Thyroid gland (tissue), 4 donors: ENCODE results near the gene IL4R.

Experiments used
- POLR2A ChIP-seq, 2 donors: fragments of 450-650 bp; IDR thresholded peaks; one replicate each; pipeline ENCODE4 v1.6.1; 2017; ENCODE audit warnings: antibody characterized with exemption in 2 of 2, mild to moderate bottlenecking in 2 of 2, moderate library complexity in 1 of 2
- TF ChIP-seq, protein P1 (sequence below), 6 experiments: fragments of 200-600 bp in 3 of 6; fragments of 450-650 bp in 3 of 6; sonication (generic) in 3 of 6; IDR thresholded peaks; one replicate each; pipeline ENCODE4 v1.5.1; 2016 to 2019; ENCODE audit warnings: antibody characterized with exemption in 6 of 6, mild to moderate bottlenecking in 2 of 6, inconsistent platforms in 1 of 6, moderate library complexity in 1 of 6

DNA sequence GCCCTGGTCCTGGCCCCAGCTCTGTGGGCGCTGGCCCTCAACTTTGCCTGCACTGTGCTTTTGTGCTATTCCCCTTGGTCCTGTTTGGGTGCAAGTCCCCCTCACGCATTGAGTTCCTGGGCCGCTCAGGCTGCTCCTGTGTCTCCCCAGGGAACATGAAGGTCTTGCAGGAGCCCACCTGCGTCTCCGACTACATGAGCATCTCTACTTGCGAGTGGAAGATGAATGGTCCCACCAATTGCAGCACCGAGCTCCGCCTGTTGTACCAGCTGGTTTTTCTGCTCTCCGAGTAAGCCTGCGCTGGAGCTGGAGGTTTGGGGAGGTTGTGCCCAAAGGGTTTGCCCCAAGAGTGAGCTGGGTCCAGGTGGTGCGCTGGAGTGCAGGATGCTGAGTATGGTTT is 28.2 kb downstream of the IL4R start:
- TF ChIP-seq, protein P1, sequence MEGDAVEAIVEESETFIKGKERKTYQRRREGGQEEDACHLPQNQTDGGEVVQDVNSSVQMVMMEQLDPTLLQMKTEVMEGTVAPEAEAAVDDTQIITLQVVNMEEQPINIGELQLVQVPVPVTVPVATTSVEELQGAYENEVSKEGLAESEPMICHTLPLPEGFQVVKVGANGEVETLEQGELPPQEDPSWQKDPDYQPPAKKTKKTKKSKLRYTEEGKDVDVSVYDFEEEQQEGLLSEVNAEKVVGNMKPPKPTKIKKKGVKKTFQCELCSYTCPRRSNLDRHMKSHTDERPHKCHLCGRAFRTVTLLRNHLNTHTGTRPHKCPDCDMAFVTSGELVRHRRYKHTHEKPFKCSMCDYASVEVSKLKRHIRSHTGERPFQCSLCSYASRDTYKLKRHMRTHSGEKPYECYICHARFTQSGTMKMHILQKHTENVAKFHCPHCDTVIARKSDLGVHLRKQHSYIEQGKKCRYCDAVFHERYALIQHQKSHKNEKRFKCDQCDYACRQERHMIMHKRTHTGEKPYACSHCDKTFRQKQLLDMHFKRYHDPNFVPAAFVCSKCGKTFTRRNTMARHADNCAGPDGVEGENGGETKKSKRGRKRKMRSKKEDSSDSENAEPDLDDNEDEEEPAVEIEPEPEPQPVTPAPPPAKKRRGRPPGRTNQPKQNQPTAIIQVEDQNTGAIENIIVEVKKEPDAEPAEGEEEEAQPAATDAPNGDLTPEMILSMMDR (IDR thresholded peaks at IDR 0.05) = no peak
- TF ChIP-seq POLR2A (IDR thresholded peaks at IDR 0.05) = no peak
